D721Med (cell line): Measurements from ENCODE around the gene GDPD4.

ENCODE experiments used
- DNase-seq: peaks from one replicate; pipeline ENCODE4 v3.0.0; 2011; ENCODE audit warnings: low spot score; ENCODE audit not compliant: insufficient read length
- FAIRE-seq: peaks from 2 replicates; lab custom pipeline; 2011; peaks lifted over from hg19 to GRCh38; lab: Jason Lieb, UNC
- CTCF ChIP-seq: IDR thresholded peaks from 2 replicates; pipeline ENCODE4 v1.5.1; 2012; ENCODE audit warnings: mild to moderate bottlenecking, control low read depth; ENCODE audit not compliant: insufficient read depth; ENCODE audit errors: missing control alignments

Gene GDPD4

GRCh38 chr11:77195071-77195755 lies 106.3 kb downstream of the GDPD4 start:
- no peak for FAIRE-seq
- no peak for TF ChIP-seq CTCF

GRCh38 chr11:77193911-77194830 lies 107.3 kb downstream of the GDPD4 start:
- FAIRE-seq, result no peak
- no peak for TF ChIP-seq CTCF
- no peak for DNase-seq

More at GRCh38 chr11:77195071-77195755, 106.3 kb downstream of the GDPD4 start:
- DNase-seq, result no peak

DNA sequence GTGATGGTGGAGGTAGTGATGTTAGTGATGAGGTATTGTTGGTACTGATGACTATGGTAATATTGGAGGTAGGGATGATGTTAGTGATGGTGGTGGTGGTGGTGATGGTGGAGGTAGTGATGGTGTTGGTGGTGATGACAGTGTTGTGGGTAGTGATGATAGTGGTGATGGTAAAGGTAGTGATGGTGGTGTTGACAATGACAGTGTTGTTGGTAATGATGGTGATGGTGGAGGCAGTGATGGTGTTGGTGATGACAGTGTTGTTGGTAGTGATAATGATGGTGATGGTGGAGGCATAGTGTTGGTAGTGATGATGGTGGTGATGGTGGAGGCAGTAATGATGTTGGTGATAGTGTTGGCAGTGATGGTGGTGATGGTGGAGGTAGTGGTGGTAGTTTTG lies 108.3 kb downstream of the GDPD4 start:
- no peak for FAIRE-seq
- DNase-seq, result no peak
- no peak for TF ChIP-seq CTCF

DNA sequence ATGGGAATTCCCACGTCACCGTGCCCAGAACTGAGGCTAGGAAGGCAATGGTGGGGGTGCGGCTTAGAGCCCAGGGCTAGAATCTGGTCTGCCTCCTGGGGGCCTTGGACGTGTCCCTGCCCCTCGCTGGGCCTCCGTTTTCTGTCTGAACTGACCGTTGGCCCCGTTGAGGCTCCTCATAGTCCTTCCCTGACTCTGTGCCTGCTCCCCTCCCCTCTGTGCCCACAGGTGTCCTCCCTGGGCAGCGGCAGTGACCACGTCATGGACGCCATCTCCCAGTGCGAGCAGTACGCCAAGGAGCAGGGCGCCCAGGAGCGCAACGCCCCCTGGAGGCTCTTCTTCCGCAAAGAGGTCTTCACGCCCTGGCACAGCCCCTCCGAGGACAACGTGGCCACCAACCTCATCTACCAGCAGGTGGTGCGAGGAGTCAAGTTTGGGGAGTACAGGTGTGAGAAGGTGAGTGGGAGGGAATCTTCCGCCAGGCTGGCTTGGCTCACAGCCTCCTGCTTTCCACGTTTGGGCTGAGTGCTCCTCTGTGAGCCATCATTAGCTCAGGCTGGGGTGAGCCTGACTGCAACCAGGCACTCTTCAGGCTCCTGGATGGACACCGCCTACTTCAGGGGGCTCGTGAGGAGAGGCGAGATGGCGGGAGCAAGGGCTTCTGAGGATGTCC lies 109.5 kb downstream of the GDPD4 start:
- DNase-seq, result no peak
- FAIRE-seq, result no peak
- TF ChIP-seq CTCF, result no peak

- FAIRE-seq (no peak), DNase-seq (no peak)
- no peak for TF ChIP-seq CTCF
These were observed 110.1 kb downstream of the GDPD4 start for GRCh38 chr11:77191429-77191822.

GRCh38 chr11:77190331-77191075 lies 111.0 kb downstream of the GDPD4 start:
- DNase-seq (no peak), FAIRE-seq (no peak)
- no peak for TF ChIP-seq CTCF
